PFSK-1 (cell line): Measurements from ENCODE around the gene PTGR3.

Source experiments
- FOXP2 ChIP-seq: optimal IDR thresholded peaks from 2 replicates; pipeline ENCODE3; 2011; ENCODE audit warnings: borderline replicate concordance, control low read depth, inconsistent platforms; ENCODE audit not compliant: insufficient read depth; ENCODE audit errors: extremely low read length, extremely low read depth
- POLR2AphosphoS5 ChIP-seq: IDR thresholded peaks from 2 replicates; pipeline ENCODE4 v1.6.1; 2012; ENCODE audit warnings: low read depth, mild to moderate bottlenecking, control low read depth, low read length, moderate library complexity
- REST ChIP-seq, 2 experiments: IDR thresholded peaks; 2 replicates each; pipeline versions ENCODE4 v1.6.1 to v1.8.0; 2011 to 2012; ENCODE audit warnings: low read depth in 2 of 2, low read length in 2 of 2, control low read depth in 1 of 2, inconsistent platforms in 1 of 2, mild to moderate bottlenecking in 1 of 2, moderate library complexity in 1 of 2; ENCODE audit not compliant: insufficient read depth in 1 of 2
- SIN3A ChIP-seq: IDR thresholded peaks from 2 replicates; pipeline ENCODE4 v1.6.1; 2012; ENCODE audit warnings: mild to moderate bottlenecking, low read length, moderate library complexity, borderline replicate concordance; ENCODE audit not compliant: insufficient read depth
- TAF1 ChIP-seq: IDR thresholded peaks from 2 replicates; pipeline ENCODE4 v1.6.1; 2012; ENCODE audit warnings: low read length, control low read depth, borderline replicate concordance; ENCODE audit not compliant: insufficient read depth

- no peak for TF ChIP-seq REST (IDR thresholded peaks at IDR 0.05; ENCODE audit: insufficient read depth in 1 of 2, low read depth in 2 of 2, low read length in 2 of 2)
- no peak for TF ChIP-seq POLR2AphosphoS5
- TF ChIP-seq SIN3A: no peak
- TF ChIP-seq FOXP2: no peak
- no peak for TF ChIP-seq TAF1
These were observed 31.5 kb upstream of the PTGR3 start for GRCh38 chr18:75240433-75240832.
